IPS-NIHi7 (cell line): Measurements from ENCODE around the gene LGR6.

ENCODE experiments used
- DNase-seq: peaks from one replicate; pipeline ENCODE4 v3.0.0; 2012; ENCODE audit warnings: mixed read lengths; ENCODE audit errors: extremely low spot score

The LGR6 gene

DNA sequence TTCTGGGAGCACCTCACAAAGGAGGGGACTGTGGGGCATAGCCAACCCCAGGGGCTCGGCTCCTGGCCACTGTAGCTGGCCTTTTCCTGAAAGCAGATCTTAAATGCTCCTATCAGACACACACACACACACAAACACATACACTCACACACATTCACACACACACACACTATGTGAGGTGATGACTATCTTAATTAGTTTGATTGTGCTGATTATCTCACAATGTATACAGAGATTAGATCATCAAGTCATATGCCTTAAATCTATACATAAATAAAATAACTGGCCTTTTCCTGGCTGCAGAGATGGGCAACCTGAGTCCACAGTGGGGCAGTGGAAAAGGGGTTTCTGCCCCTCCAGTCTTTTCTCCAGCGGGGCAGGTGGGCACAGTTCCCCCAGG lies 27.1 kb downstream of the LGR6 start:
- no peak for DNase-seq

DNA sequence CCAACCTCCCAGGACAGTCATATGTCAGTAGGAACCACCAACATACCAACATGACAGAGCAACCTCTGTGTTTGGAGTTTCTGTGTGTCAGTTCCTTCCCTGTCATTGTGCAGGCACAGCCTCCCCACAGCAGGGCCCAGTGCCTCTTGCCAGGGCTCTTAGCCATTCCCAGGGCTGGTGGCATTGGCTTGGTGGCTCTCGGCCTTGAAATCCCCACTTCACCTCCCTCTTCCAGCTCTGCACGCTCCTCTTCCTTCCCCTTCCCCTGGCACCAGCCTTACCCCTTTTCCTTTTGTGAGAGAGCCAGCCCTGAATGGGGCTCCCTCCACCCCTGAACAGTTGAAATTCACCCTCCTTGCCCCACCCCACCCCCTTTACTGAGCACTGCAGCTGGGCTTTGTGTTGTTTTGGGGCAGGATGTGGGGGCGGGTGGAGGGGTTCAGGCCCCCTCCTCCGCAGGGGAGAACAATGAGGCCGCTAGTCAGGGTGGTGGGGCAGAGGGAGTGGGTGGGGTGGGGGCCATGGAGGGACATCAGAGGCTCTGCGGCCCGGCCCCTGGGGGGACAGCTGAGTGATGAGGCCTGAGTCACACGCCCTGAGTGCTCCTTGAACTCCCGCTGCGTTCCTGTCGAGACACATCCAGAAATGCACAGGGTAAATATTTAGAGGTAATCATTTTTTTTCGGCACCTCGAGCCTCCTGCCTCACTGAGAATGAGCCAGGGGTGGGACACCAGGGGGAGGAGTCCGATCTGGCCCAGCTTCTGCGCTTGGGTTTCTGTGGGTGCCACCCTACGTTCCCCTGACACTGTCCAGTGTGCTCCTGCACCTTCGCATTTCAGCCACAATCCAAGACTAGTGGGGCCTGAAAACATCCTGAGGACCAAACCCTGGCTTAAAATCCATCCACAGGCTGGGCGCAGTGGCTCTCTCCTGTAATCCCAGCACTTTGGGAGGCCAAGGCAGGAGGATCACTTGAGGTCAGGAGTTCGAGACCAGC lies 28.6 kb downstream of the LGR6 start:
- DNase-seq = no peak

DNA sequence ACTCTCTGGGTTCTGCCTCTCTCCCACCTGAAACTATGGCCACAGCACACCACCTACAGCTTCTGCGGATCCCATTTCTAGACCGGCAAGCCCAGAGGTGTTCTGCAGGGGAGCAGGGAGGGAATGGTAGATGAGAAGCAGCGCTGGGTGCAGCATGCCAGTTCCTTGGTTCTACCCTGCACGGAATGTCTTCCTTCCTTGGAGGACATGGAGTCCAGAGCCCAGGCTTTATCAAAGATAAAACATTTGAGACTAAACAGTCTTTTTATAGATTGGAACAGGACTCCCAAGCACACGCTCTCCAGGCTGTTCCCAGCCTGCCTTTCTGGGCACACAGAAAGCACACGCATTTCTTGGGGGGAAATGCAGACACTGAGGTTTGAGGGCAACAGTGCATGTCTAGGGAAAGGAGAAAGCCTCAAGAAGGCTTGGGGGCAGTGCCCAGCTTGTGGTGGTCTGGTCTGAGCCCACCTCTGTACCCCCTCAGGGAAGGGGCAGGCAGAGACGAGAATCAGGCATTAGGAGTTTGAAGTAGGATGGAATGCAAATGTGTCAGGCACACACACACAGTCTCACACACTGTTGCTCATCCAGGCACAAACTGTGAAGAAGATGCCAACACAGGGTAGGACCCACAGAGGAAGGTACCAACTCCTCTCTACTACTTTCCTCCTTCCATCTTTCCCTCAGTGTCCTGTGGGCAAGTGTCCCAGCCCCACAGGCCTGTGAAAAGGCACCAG lies 29.7 kb downstream of the LGR6 start:
- no peak for DNase-seq

DNA sequence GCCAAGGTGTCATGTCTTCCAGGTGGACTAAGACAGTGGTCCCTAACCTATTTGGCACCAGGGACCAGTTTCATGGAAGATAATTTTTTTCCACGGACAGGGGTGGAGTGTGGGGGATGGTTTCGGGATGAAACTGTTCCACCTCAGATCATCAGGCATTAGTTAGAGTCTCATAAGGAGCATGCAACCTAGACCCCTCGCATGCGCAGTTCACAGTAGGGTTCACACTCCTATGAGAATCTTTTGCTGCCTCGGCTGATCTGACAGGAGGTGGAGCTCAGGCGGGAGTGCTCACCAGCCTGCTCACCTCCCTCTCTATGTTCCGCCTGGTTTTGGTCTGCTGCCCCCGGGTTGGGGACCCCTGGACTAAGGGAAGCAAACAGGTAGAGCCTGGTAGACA lies 30.9 kb downstream of the LGR6 start:
- no peak for DNase-seq

GRCh38 chr1:202225131-202225530 lies 31.5 kb downstream of the LGR6 start:
- DNase-seq = no peak

GRCh38 chr1:202227053-202227672 lies 33.6 kb downstream of the LGR6 start:
- DNase-seq = no peak

DNA sequence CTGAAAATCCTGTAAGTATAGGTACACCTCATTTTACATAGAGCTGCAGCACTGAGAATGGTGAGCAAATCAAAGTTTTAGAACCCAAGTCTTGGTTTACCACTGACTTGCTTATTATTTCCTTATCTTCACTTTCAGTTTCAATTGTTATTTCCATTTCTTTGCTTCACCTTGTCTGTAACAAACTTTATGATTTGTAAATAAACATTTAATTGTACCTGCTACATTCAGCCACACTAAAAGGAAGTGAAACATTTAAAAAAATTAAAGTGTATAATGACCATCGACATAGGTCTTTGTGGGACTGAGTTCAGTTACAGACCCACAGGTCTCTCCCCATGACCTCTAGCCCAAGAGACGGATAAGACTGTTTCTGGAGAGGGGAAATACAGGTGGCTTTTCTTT lies 34.4 kb downstream of the LGR6 start:
- DNase-seq = no peak

GRCh38 chr1:202228484-202229122 lies 35.0 kb downstream of the LGR6 start:
- DNase-seq = no peak

DNA sequence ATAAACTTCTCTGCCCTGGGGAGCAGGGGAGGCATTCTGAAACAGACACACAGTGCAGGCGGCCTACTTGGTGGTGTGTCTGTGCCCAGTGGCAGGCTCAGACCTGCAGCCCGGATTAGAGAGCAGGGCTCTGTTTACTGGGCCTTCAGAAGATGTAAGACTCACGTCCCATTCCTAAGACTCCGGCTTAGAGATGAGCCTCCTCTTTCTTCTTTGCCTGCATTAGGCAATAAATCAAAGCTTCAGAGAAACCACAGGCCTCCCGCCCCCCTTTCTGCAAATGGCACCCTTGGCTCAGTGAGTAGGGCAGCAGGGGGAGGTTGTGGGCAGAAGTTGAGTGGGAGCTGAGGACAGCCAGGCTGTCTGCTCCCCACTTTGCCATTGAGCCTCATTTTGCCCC lies 35.8 kb downstream of the LGR6 start:
- no peak for DNase-seq

GRCh38 chr1:202230061-202230938 lies 36.7 kb downstream of the LGR6 start:
- DNase-seq = no peak

GRCh38 chr1:202230939-202231645 lies 37.5 kb downstream of the LGR6 start:
- no peak for DNase-seq

DNA sequence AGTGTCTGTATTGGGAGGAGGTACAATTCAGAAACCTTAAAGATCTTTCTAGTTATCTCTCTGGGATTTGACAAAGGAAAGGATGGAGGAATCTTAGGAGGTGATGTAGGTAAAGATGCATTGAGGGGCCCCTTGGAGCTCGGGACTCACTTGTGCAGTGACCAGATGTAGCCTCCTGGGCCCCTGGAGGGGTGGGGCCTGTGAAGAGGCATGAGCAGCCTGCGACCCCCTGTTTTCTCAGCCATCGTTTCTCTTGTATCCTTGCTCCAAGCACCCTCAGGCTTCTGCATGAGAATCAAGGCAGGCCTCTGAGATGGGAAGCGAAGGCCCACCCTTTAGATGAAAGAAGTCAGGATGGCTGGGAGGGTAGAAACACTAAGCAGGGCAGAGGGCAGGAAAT lies 39.6 kb downstream of the LGR6 start:
- no peak for DNase-seq

DNA sequence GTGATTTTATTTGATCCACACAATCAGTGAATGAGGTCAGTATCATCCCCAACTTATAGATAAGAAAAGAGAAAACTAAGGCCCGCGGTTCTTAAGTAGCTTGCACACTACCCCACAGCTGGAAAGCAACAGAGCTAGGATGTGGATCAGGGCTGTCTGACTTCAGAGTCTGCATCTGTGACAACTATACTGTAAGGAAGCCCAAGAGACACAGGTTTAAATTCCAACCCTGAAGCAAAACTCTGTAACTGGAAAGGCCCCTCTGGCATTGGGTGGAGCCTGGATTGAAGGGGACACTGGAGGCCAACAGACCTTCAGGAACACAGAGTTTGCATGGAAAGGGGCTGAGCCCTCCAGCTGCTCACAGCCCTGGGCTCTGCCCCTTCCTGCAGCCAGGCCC lies 40.2 kb downstream of the LGR6 start:
- DNase-seq = no peak

DNA sequence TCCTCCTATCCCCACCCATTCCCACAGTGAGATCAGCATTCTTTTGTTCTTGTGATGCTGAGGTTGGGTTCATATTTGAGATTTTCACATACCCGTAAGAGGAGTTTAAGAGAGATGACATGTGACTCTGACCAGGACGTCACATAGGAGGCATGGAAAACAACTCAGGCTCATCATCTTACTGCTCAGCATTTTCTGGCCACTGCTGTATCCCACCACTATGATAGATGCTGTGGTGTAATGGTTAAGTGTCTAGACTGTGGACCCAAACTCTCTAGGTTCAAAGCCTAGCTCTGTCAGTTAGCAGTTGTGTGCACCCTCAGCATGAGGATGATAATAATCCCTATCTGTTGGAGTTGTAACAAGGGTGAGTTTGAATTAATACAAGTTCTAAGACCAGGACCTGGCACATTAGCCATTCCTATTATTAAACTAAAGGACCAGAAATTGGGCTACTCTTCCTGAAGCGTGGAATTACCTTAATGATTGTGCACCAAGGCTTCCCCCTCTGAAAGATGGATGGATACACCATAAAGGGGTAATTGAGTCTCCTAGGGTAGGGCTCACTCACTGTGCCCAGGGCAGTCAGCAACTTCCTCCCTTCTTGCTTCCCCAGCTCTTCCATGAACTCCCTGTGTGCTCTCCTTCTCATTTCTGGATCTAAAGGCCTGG lies 40.9 kb downstream of the LGR6 start:
- DNase-seq = no peak

GRCh38 chr1:202235003-202235660 lies 41.5 kb downstream of the LGR6 start:
- DNase-seq = no peak

- peak; percentile 92 for DNase-seq
Measured at GRCh38 chr1:202235856-202236837, 42.5 kb downstream of the LGR6 start.

- peak; percentile 92 for DNase-seq
Measured at GRCh38 chr1:202237052-202237451, 43.5 kb downstream of the LGR6 start.

GRCh38 chr1:202238914-202239313 lies 45.3 kb downstream of the LGR6 start:
- DNase-seq = no peak
